ENCODE data around the gene OR51D1. TPM values are rescaled to one million over a fixed set of nuclear protein-coding genes. Genes with fewer than 3 reads are reported as not detected.

The OR51D1 gene
- total RNA-seq (2022; extraction: Qiagen RNA extraction; ENCODE audit: low read depth): not detected in 5 replicates

GRCh38 chr11:4636962-4637661 is at the start of gene OR51D1:
OR51D1 (plus strand) TSS chr11:4637477; CDS start chr11:4639791, 2,314 bp downstream.

GRCh38 chr11:4593739-4594138 is 43.5 kb upstream of the OR51D1 start, which contains the start of gene OR52I1:
OR52I1 (plus strand) TSS chr11:4594039; CDS start chr11:4594039, 0 bp downstream.

GRCh38 chr11:4607781-4608666 is 29.3 kb upstream of the OR51D1 start, which contains the start of gene TRIM68:
TRIM68 (minus strand) TSS chr11:4608231; CDS start chr11:4605504, 2,727 bp downstream.

GRCh38 chr11:4643682-4644081 is 6.4 kb downstream of the OR51D1 start, which contains the start of gene OR51E1:
OR51E1 (plus strand) TSS chr11:4643982; CDS start chr11:4652527, 8,545 bp downstream.

Other genes with a start within 250 kb of the OR51D1 start
- gene TRIM21, start 243.8 kb upstream of the OR51D1 start, total RNA-seq (2022; extraction: Qiagen RNA extraction; ENCODE audit: low read depth): 20.5 to 26.1 TPM (median 23.1 TPM) in 5 replicates
- not detected in 5 replicates for gene OR52K2, start 188.2 kb upstream of the OR51D1 start, total RNA-seq (2022; extraction: Qiagen RNA extraction; ENCODE audit: low read depth)
- not detected in 5 replicates for gene OR52K1, start 154.8 kb upstream of the OR51D1 start, total RNA-seq (2022; extraction: Qiagen RNA extraction; ENCODE audit: low read depth)
- gene OR52M1, start 92.3 kb upstream of the OR51D1 start, total RNA-seq (2022; extraction: Qiagen RNA extraction; ENCODE audit: low read depth): not detected in 5 replicates
- gene OR52I2, start 55.7 kb upstream of the OR51D1 start, total RNA-seq (2022; extraction: Qiagen RNA extraction; ENCODE audit: low read depth): not detected in 5 replicates
- not detected in 5 replicates for gene OR52I1, start 43.4 kb upstream of the OR51D1 start, total RNA-seq (2022; extraction: Qiagen RNA extraction; ENCODE audit: low read depth)
- gene TRIM68, start 29.2 kb upstream of the OR51D1 start, total RNA-seq (2022; extraction: Qiagen RNA extraction; ENCODE audit: low read depth): 8.2 to 10.8 TPM (median 9.7 TPM) in 5 replicates
- not detected in 5 replicates for gene OR51E1, start 6.5 kb downstream of the OR51D1 start, total RNA-seq (2022; extraction: Qiagen RNA extraction; ENCODE audit: low read depth)
- not detected in 5 replicates for gene OR51E2, start 60.4 kb downstream of the OR51D1 start, total RNA-seq (2022; extraction: Qiagen RNA extraction; ENCODE audit: low read depth)
- gene MMP26, start 67.3 kb downstream of the OR51D1 start, total RNA-seq (2022; extraction: Qiagen RNA extraction; ENCODE audit: low read depth): not detected in 5 replicates
- gene OR51F1, start 132.5 kb downstream of the OR51D1 start, total RNA-seq (2022; extraction: Qiagen RNA extraction; ENCODE audit: low read depth): not detected in 5 replicates
- not detected in 5 replicates for gene OR52R1, start 166.9 kb downstream of the OR51D1 start, total RNA-seq (2022; extraction: Qiagen RNA extraction; ENCODE audit: low read depth)
- gene OR51F2, start 183.8 kb downstream of the OR51D1 start, total RNA-seq (2022; extraction: Qiagen RNA extraction; ENCODE audit: low read depth): not detected in 5 replicates
- not detected in 5 replicates for gene OR51S1, start 211.7 kb downstream of the OR51D1 start, total RNA-seq (2022; extraction: Qiagen RNA extraction; ENCODE audit: low read depth)
- gene OR51T1, start 244.4 kb downstream of the OR51D1 start, total RNA-seq (2022; extraction: Qiagen RNA extraction; ENCODE audit: low read depth): not detected in 5 replicates